B cell (primary cell): ENCODE measurements around the gene PARD3B. TPM values are rescaled to one million over a fixed set of nuclear protein-coding genes. Genes with fewer than 3 reads are reported as not detected.

Source experiments
- ATAC-seq: fragments of 200-7000 bp; cut with Tn5 transposase; one replicate; pipeline ENCODE4 v1.10.0; 2021; ENCODE audit warnings: low read depth, mild to moderate bottlenecking, moderate number of reproducible peaks, moderate library complexity
- CTCF ChIA-PET: fragments of 350-600 bp; sonication (Branson Sonifier 250); formaldehyde crosslinking; loops from one replicate; lab custom pipeline; 2021; ENCODE audit warnings: antibody characterized with exemption, inconsistent platforms; lab: Charles Lee
- POLR2A ChIA-PET: fragments of 350-600 bp; sonication (Branson Sonifier 250); formaldehyde crosslinking; loops from one replicate; lab custom pipeline; 2021; ENCODE audit warnings: antibody characterized with exemption; lab: Charles Lee
- DNase-seq: peaks from one replicate; pipeline ENCODE4 v3.0.0; 2013
- H2AFZ ChIP-seq: 2 replicates; pipeline ENCODE4 v1.6.1; 2012; ENCODE audit warnings: mild to moderate bottlenecking, low read depth, low read length; ENCODE audit not compliant: insufficient read depth, poor library complexity, severe bottlenecking
- H3K27ac ChIP-seq, 2 donors: 1 replicate in 1 of 2; 2 replicates in 1 of 2; pipeline ENCODE4 v1.5.1; 2012 to 2013; ENCODE audit warnings: low read length in 2 of 2, mild to moderate bottlenecking in 2 of 2, moderate library complexity in 1 of 2
- H3K27me3 ChIP-seq, 4 experiments: fragments of 200-600 bp in 1 of 4; sonication (generic) in 1 of 4; replicated peaks in 1 of 4; 1 replicate in 2 of 4; 2 replicates in 2 of 4; pipeline versions ENCODE4 v1.6.1 to v1.7.0; 2013 to 2016; ENCODE audit warnings: low read length in 3 of 4, mild to moderate bottlenecking in 2 of 4, mixed read lengths in 1 of 4, moderate library complexity in 1 of 4; ENCODE audit not compliant: insufficient read depth in 4 of 4, control insufficient read depth in 3 of 4; ENCODE audit errors: control extremely low read depth in 1 of 4
- H3K36me3 ChIP-seq, 2 experiments: replicated peaks in 1 of 2; 1 replicate in 1 of 2; 2 replicates in 1 of 2; pipeline versions ENCODE4 v1.6.1 to v1.7.1; 2013; ENCODE audit warnings: low read length in 1 of 2; ENCODE audit not compliant: insufficient read depth in 2 of 2, control insufficient read depth in 1 of 2; ENCODE audit errors: control extremely low read depth in 1 of 2, extremely low read depth in 1 of 2
- H3K4me1 ChIP-seq, 2 donors: fragments of 200-600 bp in 1 of 2; sonication (generic) in 1 of 2; 1 replicate in 1 of 2; 2 replicates in 1 of 2; pipeline versions ENCODE4 v1.5.1 to v1.6.1; 2013 to 2017; ENCODE audit warnings: low read length in 2 of 2; ENCODE audit not compliant: control insufficient read depth in 2 of 2, insufficient read depth in 2 of 2
- H3K4me2 ChIP-seq: replicated peaks from 2 replicates; pipeline ENCODE3; 2012; ENCODE audit warnings: mild to moderate bottlenecking, low read depth, low read length; ENCODE audit not compliant: poor library complexity, severe bottlenecking
- H3K4me3 ChIP-seq, 5 experiments: fragments of 200-600 bp in 1 of 5; sonication (generic) in 1 of 5; 1 replicate in 3 of 5; 2 replicates in 2 of 5; pipeline versions ENCODE4 v1.5.1 to v1.7.0; 2011 to 2016; ENCODE audit warnings: low read length in 4 of 5, mild to moderate bottlenecking in 4 of 5, low read depth in 2 of 5, control low read depth in 1 of 5, moderate library complexity in 1 of 5; ENCODE audit not compliant: insufficient read depth in 1 of 5; ENCODE audit errors: control extremely low read depth in 1 of 5, extremely low read depth in 1 of 5
- H3K79me2 ChIP-seq: fragments of 200-600 bp; sonication (generic); one replicate; pipeline ENCODE4 v1.6.0; 2016; ENCODE audit warnings: low read length; ENCODE audit not compliant: control insufficient read depth, insufficient read depth
- H3K9ac ChIP-seq: fragments of 200-600 bp; sonication (generic); 2 replicates; pipeline ENCODE4 v1.6.1; 2017; ENCODE audit warnings: mild to moderate bottlenecking, low read length, moderate library complexity
- H3K9me3 ChIP-seq, 3 donors: one replicate each; pipeline versions ENCODE4 v1.6.1 to v1.7.1; 2013; ENCODE audit warnings: low read length in 2 of 3; ENCODE audit not compliant: control insufficient read depth in 2 of 3, insufficient read depth in 1 of 3; ENCODE audit errors: control extremely low read depth in 1 of 3
- H4K20me1 ChIP-seq: 2 replicates; pipeline ENCODE4 v1.6.0; 2012; ENCODE audit warnings: mild to moderate bottlenecking, low read length; ENCODE audit not compliant: insufficient read depth, control insufficient read depth, poor library complexity, severe bottlenecking
- H3K27ac Mint-ChIP-seq: one replicate; pipeline ENCODE4 v1.8.0; 2021; ENCODE audit warnings: mixed read lengths
- H3K27me3 Mint-ChIP-seq: one replicate; pipeline ENCODE4 v1.8.0; 2021; ENCODE audit warnings: mixed read lengths
- H3K4me1 Mint-ChIP-seq: one replicate; pipeline ENCODE4 v1.8.0; 2021; ENCODE audit warnings: mixed read lengths
- H3K4me3 Mint-ChIP-seq: one replicate; pipeline ENCODE4 v1.8.0; 2021; ENCODE audit warnings: mixed read lengths
- H3K9me3 Mint-ChIP-seq: one replicate; pipeline ENCODE4 v1.8.0; 2022; ENCODE audit warnings: mixed read lengths; ENCODE audit not compliant: insufficient read depth
- EZH2 ChIP-seq: IDR thresholded peaks from 2 replicates; pipeline ENCODE4 v1.6.1; 2012; ENCODE audit warnings: borderline replicate concordance, low read depth, mild to moderate bottlenecking, moderate library complexity, low read length; ENCODE audit not compliant: insufficient read depth, poor library complexity, severe bottlenecking
- WGBS: methylation state at CpG from one replicate; pipeline ENCODE4 v1.1.5; 2013; ENCODE audit warnings: missing lambda C conversion rate; ENCODE audit not compliant: insufficient coverage; 5-methylcytosine and 5-hydroxymethylcytosine counted together
- intact Hi-C: fragments of 100-400 bp; cut with micrococcal nuclease; formaldehyde crosslinking; loops from one replicate; pipeline ENCODE4 v1.10.0; 2022
- polyA plus RNA-seq: library from polyadenylated mRNA; depleted of rRNA; stranded (reverse); fragments of >200 nt; gene quantifications from 2 replicates; pipeline ENCODE4 v1.2.3, GENCODE V29; 2012
- total RNA-seq, 2 donors: library from RNA; stranded (reverse); fragments of 120-200 nt in 1 of 2; gene quantifications; 1 replicate in 1 of 2; 2 replicates in 1 of 2; pipeline versions ENCODE4 v1.2.3 to v1.2.4, GENCODE V29; 2013 to 2022
- TF ChIP-seq, protein P1 (sequence below): fragments of 200-600 bp; IDR thresholded peaks from one replicate; pipeline ENCODE4 v1.8.0; 2022; ENCODE audit warnings: antibody characterized with exemption, mild to moderate bottlenecking

Gene PARD3B
- total and polyA plus RNA-seq, 2 donors (not counting 1 experiment from before 2014, with no cell fraction given), result not detected

GRCh38 chr2:205220559-205220958, 675.3 kb downstream of the PARD3B start:
- ChIA-PET CTCF (no interaction called here), POLR2A (no interaction called here)
- no peaks in the 10 kb centered on the region for H3K4me1 ChIP-seq
- no peak overlapping the region for H3K4me3 ChIP-seq
- no peaks in the 10 kb centered on the region for H3K9me3 ChIP-seq
- intact Hi-C loops, result no loop called here
- H3K27me3 ChIP-seq, result no peaks in the 10 kb centered on the region
- no peak overlapping the region for H3K9ac ChIP-seq
- DNase-seq (no peak), ATAC-seq (no peak)
- H3K4me2 ChIP-seq, result no peak overlapping the region
- Mint-ChIP-seq H3K4me1 (no peaks in the 10 kb centered on the region), H3K9me3 (no peaks in the 10 kb centered on the region), H3K27ac (no peak overlapping the region), H3K4me3 (no peak overlapping the region), H3K27me3 (no peaks in the 10 kb centered on the region)
- no peaks in the 10 kb centered on the region for H3K36me3 ChIP-seq
- no peaks in the 10 kb centered on the region for H4K20me1 ChIP-seq
- WGBS, result 54% methylated on average over 3 of the region's 3 CpGs
- H3K79me2 ChIP-seq, result no peaks in the 10 kb centered on the region
- TF ChIP-seq, protein P1, sequence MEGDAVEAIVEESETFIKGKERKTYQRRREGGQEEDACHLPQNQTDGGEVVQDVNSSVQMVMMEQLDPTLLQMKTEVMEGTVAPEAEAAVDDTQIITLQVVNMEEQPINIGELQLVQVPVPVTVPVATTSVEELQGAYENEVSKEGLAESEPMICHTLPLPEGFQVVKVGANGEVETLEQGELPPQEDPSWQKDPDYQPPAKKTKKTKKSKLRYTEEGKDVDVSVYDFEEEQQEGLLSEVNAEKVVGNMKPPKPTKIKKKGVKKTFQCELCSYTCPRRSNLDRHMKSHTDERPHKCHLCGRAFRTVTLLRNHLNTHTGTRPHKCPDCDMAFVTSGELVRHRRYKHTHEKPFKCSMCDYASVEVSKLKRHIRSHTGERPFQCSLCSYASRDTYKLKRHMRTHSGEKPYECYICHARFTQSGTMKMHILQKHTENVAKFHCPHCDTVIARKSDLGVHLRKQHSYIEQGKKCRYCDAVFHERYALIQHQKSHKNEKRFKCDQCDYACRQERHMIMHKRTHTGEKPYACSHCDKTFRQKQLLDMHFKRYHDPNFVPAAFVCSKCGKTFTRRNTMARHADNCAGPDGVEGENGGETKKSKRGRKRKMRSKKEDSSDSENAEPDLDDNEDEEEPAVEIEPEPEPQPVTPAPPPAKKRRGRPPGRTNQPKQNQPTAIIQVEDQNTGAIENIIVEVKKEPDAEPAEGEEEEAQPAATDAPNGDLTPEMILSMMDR, result no peak
- no peak for TF ChIP-seq EZH2
- no peak overlapping the region for H3K27ac ChIP-seq
- no peak overlapping the region for H2AFZ ChIP-seq

- no peaks in the 10 kb centered on the region for H3K36me3 ChIP-seq
- no peak overlapping the region for H2AFZ ChIP-seq
- H3K9ac ChIP-seq, result no peak overlapping the region
- H3K4me2 ChIP-seq, result no peak overlapping the region
- TF ChIP-seq EZH2, result no peak
- TF ChIP-seq, protein P1, result no peak
- DNase-seq (no peak), ATAC-seq (no peak)
- no peak overlapping the region for H3K4me3 Mint-ChIP-seq
- H3K79me2 ChIP-seq, result no peaks in the 10 kb centered on the region
- H3K27me3 Mint-ChIP-seq, result peaks cover 4% of the 10 kb centered on the region
- H3K4me1 ChIP-seq, result no peaks in the 10 kb centered on the region
- H3K9me3 ChIP-seq, result peaks cover 0 to 6% (median 0%) of the 10 kb centered on the region in 3 donors
- ChIA-PET CTCF (no interaction called here), POLR2A (no interaction called here)
- peaks cover 3% of the 10 kb centered on the region for H3K9me3 Mint-ChIP-seq
- H3K27ac Mint-ChIP-seq, result no peak overlapping the region
- no peak overlapping the region for H3K4me3 ChIP-seq
- intact Hi-C loops, result no loop called here
- no peak overlapping the region for H3K27ac ChIP-seq
- no peaks in the 10 kb centered on the region for H3K4me1 Mint-ChIP-seq
- no peaks in the 10 kb centered on the region for H4K20me1 ChIP-seq
- WGBS, result 100% methylated on average over 1 of the region's 3 CpGs
- H3K27me3 ChIP-seq, result no peaks in the 10 kb centered on the region
These were observed 686.8 kb downstream of the PARD3B start for GRCh38 chr2:205232086-205232485.
